ENCODE measurements around the gene BSPRY.
A peak's percentile ranks its signal among the peaks of the same experiment; 100 is the strongest.

Gene BSPRY

GRCh38 chr9:113368348-113368981 lies 19.1 kb downstream of the BSPRY start:
- TF ChIP-seq Cebpa-rat (IDR thresholded peaks at IDR 0.05): no peak
- H3K4me3 ChIP-seq: no peak overlapping the region
- H4K20me1 ChIP-seq: peaks cover 1% of the 10 kb centered on the region; the same call in 1 of the 2 replicates
- no peak overlapping the region for H3K27ac ChIP-seq
- no peak overlapping the region for H3K9ac ChIP-seq
- no peaks in the 10 kb centered on the region for H3K9me3 ChIP-seq
- H3K4me2 ChIP-seq: no peak overlapping the region
- H3K27me3 ChIP-seq: no peaks in the 10 kb centered on the region
- H3K4me1 ChIP-seq: 0 out of 2 replicates have a peak, but pooled peaks cover 4% of the 10 kb centered on the region
- H3K36me3 ChIP-seq: peaks cover 25% of the 10 kb centered on the region

- H3K27me3 ChIP-seq: no peaks in the 10 kb centered on the region
- H4K20me1 ChIP-seq: peaks cover 9% of the 10 kb centered on the region; the same call in 1 of the 2 replicates
- no peak overlapping the region for H3K27ac ChIP-seq
- no peak overlapping the region for H3K9ac ChIP-seq
- TF ChIP-seq Cebpa-rat (IDR thresholded peaks at IDR 0.05): no peak
- H3K4me3 ChIP-seq: no peak overlapping the region
- H3K9me3 ChIP-seq: no peaks in the 10 kb centered on the region
- H3K4me1 ChIP-seq: 0 out of 2 replicates have a peak, but pooled peaks cover 4% of the 10 kb centered on the region
- peaks cover 33% of the 10 kb centered on the region for H3K36me3 ChIP-seq
- H3K4me2 ChIP-seq: no peak overlapping the region
Measured at GRCh38 chr9:113368982-113369854, 19.9 kb downstream of the BSPRY start.

- Histone ChIP-seq H3K4me1 (0 out of 2 replicates have a peak, but pooled peaks cover 4% of the 10 kb centered on the region), H3K36me3 (peaks cover 39% of the 10 kb centered on the region), H3K9me3 (no peaks in the 10 kb centered on the region), H3K27ac (no peak overlapping the region), H4K20me1 (peaks cover 9% of the 10 kb centered on the region; the same call in 1 of the 2 replicates), H3K9ac (no peak overlapping the region), H3K4me3 (no peak overlapping the region), H3K27me3 (no peaks in the 10 kb centered on the region), H3K4me2 (no peak overlapping the region)
- no peak for TF ChIP-seq Cebpa-rat (IDR thresholded peaks at IDR 0.05)
Measured at GRCh38 chr9:113369855-113370140, 20.5 kb downstream of the BSPRY start.

GRCh38 chr9:113370806-113371325 lies 21.5 kb downstream of the BSPRY start:
- Histone ChIP-seq H3K4me3 (no peak overlapping the region), H3K4me2 (no peak overlapping the region), H4K20me1 (peaks cover 15% of the 10 kb centered on the region; the same call in 1 of the 2 replicates), H3K9ac (no peak overlapping the region), H3K4me1 (peaks cover 12% of the 10 kb centered on the region), H3K27me3 (no peaks in the 10 kb centered on the region), H3K27ac (no peak overlapping the region), H3K36me3 (peaks cover 45% of the 10 kb centered on the region), H3K9me3 (no peaks in the 10 kb centered on the region)
- TF ChIP-seq Cebpa-rat (IDR thresholded peaks at IDR 0.05): no peak

- Histone ChIP-seq H3K9me3 (no peaks in the 10 kb centered on the region), H4K20me1 (peaks cover 15% of the 10 kb centered on the region; the same call in 1 of the 2 replicates), H3K9ac (no peak overlapping the region), H3K36me3 (peaks cover 45% of the 10 kb centered on the region), H3K4me1 (peaks cover 17% of the 10 kb centered on the region), H3K4me3 (no peak overlapping the region), H3K27me3 (no peaks in the 10 kb centered on the region), H3K27ac (no peak overlapping the region), H3K4me2 (no peak overlapping the region)
- TF ChIP-seq Cebpa-rat (IDR thresholded peaks at IDR 0.05): no peak
Measured at GRCh38 chr9:113372059-113372458, 22.7 kb downstream of the BSPRY start.

- H3K9me3 ChIP-seq: no peaks in the 10 kb centered on the region
- no peak for TF ChIP-seq Cebpa-rat (IDR thresholded peaks at IDR 0.05)
- H3K9ac ChIP-seq: no peak overlapping the region
- peaks cover 45% of the 10 kb centered on the region for H3K36me3 ChIP-seq
- H3K4me3 ChIP-seq: no peak overlapping the region
- peaks cover 22% of the 10 kb centered on the region for H3K4me1 ChIP-seq
- H3K27ac ChIP-seq: no peak overlapping the region
- no peak overlapping the region for H3K4me2 ChIP-seq
- peaks cover 15% of the 10 kb centered on the region; the same call in 1 of the 2 replicates for H4K20me1 ChIP-seq
- no peaks in the 10 kb centered on the region for H3K27me3 ChIP-seq
Measured at GRCh38 chr9:113373256-113373655, 23.9 kb downstream of the BSPRY start.

- peaks cover 15% of the 10 kb centered on the region; the same call in 1 of the 2 replicates for H4K20me1 ChIP-seq
- H3K4me2 ChIP-seq: no peak overlapping the region
- H3K9ac ChIP-seq: no peak overlapping the region
- H3K27me3 ChIP-seq: no peaks in the 10 kb centered on the region
- H3K9me3 ChIP-seq: no peaks in the 10 kb centered on the region
- TF ChIP-seq Cebpa-rat (IDR thresholded peaks at IDR 0.05): no peak
- H3K27ac ChIP-seq: no peak overlapping the region
- peaks cover 45% of the 10 kb centered on the region for H3K36me3 ChIP-seq
- H3K4me3 ChIP-seq: no peak overlapping the region
- peaks cover 22% of the 10 kb centered on the region for H3K4me1 ChIP-seq
Measured at GRCh38 chr9:113373676-113374392, 24.5 kb downstream of the BSPRY start.

GRCh38 chr9:113375057-113376023 lies 26.0 kb downstream of the BSPRY start:
- Histone ChIP-seq H3K27ac (no peak overlapping the region), H3K4me3 (peak overlapping the region; percentile 75)

More at GRCh38 chr9:113375057-113376023, 26.0 kb downstream of the BSPRY start:
- Histone ChIP-seq H3K9me3 (no peaks in the 10 kb centered on the region), H3K4me1 (peaks cover 22% of the 10 kb centered on the region), H4K20me1 (peaks cover 15% of the 10 kb centered on the region; the same call in 1 of the 2 replicates), H3K27me3 (no peaks in the 10 kb centered on the region), H3K4me2 (peak overlapping the region; percentile 91), H3K9ac (no peak overlapping the region), H3K36me3 (peaks cover 39% of the 10 kb centered on the region)
- no peak for TF ChIP-seq Cebpa-rat (IDR thresholded peaks at IDR 0.05)

Measured in BLaER1 (cell line).